Measurements from ENCODE around the gene PANK4.

Gene PANK4

DNA sequence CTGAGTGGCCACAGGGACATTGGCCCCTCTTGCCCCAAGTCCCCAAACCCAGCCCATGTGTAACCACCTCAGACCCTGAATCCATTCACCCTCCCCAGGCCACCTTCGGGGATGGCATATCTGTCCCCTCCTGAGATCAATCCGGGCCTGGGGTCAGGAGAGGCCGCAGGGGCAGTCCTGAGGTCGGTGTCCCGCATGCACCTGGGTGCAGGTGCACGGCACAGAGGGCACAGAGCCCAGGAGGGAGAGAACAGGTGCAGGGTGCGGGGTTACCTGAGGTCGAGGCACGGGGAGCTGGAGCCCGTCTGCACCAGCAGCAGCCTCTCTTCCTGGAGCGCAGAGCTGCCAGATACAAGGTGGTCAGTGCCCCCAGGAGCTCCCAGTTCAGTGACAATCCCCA lies 16.8 kb downstream of the PANK4 start:
- TF ChIP-seq EZH2phosphoT487 (IDR thresholded peaks at IDR 0.05; ENCODE audit: low read length) (no peak), EZH2 (optimal IDR thresholded peaks at IDR 0.05; ENCODE audit: low read depth, low read length) (no peak)
- TF ChIP-seq, protein P1, sequence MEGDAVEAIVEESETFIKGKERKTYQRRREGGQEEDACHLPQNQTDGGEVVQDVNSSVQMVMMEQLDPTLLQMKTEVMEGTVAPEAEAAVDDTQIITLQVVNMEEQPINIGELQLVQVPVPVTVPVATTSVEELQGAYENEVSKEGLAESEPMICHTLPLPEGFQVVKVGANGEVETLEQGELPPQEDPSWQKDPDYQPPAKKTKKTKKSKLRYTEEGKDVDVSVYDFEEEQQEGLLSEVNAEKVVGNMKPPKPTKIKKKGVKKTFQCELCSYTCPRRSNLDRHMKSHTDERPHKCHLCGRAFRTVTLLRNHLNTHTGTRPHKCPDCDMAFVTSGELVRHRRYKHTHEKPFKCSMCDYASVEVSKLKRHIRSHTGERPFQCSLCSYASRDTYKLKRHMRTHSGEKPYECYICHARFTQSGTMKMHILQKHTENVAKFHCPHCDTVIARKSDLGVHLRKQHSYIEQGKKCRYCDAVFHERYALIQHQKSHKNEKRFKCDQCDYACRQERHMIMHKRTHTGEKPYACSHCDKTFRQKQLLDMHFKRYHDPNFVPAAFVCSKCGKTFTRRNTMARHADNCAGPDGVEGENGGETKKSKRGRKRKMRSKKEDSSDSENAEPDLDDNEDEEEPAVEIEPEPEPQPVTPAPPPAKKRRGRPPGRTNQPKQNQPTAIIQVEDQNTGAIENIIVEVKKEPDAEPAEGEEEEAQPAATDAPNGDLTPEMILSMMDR (IDR thresholded peaks at IDR 0.05; ENCODE audit: low read length): no peak
- no peak overlapping the region for H3K27ac ChIP-seq (ENCODE audit: low read length)

DNA sequence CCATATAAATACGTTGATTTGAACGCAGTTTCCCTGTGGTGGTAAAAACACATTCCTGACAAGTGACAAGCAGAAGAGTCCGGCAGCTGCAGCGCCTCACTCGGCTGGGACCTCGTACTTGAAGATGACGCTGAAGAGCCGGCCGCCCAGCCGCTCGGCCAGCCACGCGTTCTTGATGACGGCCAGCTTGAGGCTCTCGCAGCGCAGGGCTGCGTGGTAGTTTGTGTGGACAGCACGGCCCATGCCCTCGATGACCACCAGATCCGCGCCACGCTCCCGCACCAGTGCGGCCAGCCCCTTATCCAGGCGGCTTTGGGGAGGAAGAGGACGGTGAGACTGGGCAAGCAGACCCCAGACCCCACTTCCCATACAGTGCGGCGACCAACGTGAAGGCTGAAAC lies 17.6 kb downstream of the PANK4 start:
- 0 out of 2 replicates have a peak, but pooled peaks cover 3% of the 10 kb centered on the region for H3K36me3 ChIP-seq (replicated peaks; ENCODE audit: insufficient read depth, low read length)
- H3K4me1 ChIP-seq (ENCODE audit: low read length): no peaks in the 10 kb centered on the region
- no peak for DNase-seq
- H3F3A ChIP-seq (ENCODE audit: insufficient read depth, low read length): no peaks in the 10 kb centered on the region
- H2AFZ ChIP-seq (ENCODE audit: low read length): no peak overlapping the region
- H3K4me3 ChIP-seq (ENCODE audit: low read length): no peak overlapping the region
- no peak overlapping the region for H3K9ac ChIP-seq (ENCODE audit: low read length)
- H3K4me2 ChIP-seq (ENCODE audit: low read depth, low read length): no peak overlapping the region
- no peaks in the 10 kb centered on the region for H3K27me3 ChIP-seq (replicated peaks; ENCODE audit: insufficient read depth, low read length)
- no peaks in the 10 kb centered on the region for H4K20me1 ChIP-seq (ENCODE audit: insufficient read depth, low read length)
- no peaks in the 10 kb centered on the region for H3K79me2 ChIP-seq (ENCODE audit: low read length)
- no peaks in the 10 kb centered on the region for H3K9me2 ChIP-seq (replicated peaks; ENCODE audit: insufficient read depth, low read length)
- no peak overlapping the region for H3K27ac ChIP-seq (ENCODE audit: low read length)
- TF ChIP-seq, protein P1 (IDR thresholded peaks at IDR 0.05; ENCODE audit: low read length): no peak
- no peak for TF ChIP-seq EZH2 (optimal IDR thresholded peaks at IDR 0.05; ENCODE audit: low read depth, low read length)
- TF ChIP-seq EZH2phosphoT487 (IDR thresholded peaks at IDR 0.05; ENCODE audit: low read length): no peak
- no peaks in the 10 kb centered on the region for H3K9me3 ChIP-seq (replicated peaks; ENCODE audit: insufficient read depth, low read length)

More for the DNA sequence above, 16.8 kb downstream of the PANK4 start:
- no peaks in the 10 kb centered on the region for H3K4me1 ChIP-seq (ENCODE audit: low read length)
- H3K9ac ChIP-seq (ENCODE audit: low read length): no peak overlapping the region
- no peak overlapping the region for H3K4me2 ChIP-seq (ENCODE audit: low read depth, low read length)
- no peaks in the 10 kb centered on the region for H3K9me2 ChIP-seq (replicated peaks; ENCODE audit: insufficient read depth, low read length)
- no peak for DNase-seq
- no peak overlapping the region for H3K4me3 ChIP-seq (ENCODE audit: low read length)
- H3K79me2 ChIP-seq (ENCODE audit: low read length): no peaks in the 10 kb centered on the region
- H4K20me1 ChIP-seq (ENCODE audit: insufficient read depth, low read length): no peaks in the 10 kb centered on the region
- no peak overlapping the region for H2AFZ ChIP-seq (ENCODE audit: low read length)
- H3K36me3 ChIP-seq (replicated peaks; ENCODE audit: insufficient read depth, low read length): 0 out of 2 replicates have a peak, but pooled peaks cover 3% of the 10 kb centered on the region
- H3K27me3 ChIP-seq (replicated peaks; ENCODE audit: insufficient read depth, low read length): no peaks in the 10 kb centered on the region
- no peaks in the 10 kb centered on the region for H3K9me3 ChIP-seq (replicated peaks; ENCODE audit: insufficient read depth, low read length)
- H3F3A ChIP-seq (ENCODE audit: insufficient read depth, low read length): no peaks in the 10 kb centered on the region

DNA sequence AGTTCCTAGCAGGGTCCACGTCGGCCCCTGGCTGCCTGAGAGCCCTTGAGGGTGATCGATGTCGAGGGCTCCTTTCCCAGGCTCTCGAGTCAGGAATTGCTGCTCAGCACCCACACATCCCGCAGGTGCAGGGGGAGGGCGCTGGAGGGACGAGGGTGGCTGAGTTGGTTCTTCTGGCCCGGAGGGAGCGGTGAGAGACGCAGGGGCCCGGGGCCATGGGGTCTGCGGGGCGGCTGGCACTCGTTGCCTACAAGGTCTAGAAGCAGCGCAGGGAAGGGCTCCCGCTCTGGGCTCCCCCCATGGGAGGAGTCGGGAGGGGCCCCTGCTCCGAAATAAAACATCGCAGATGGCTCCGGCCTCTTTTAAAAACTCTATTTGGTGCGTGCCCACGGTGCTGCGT lies 18.2 kb downstream of the PANK4 start:
- no peaks in the 10 kb centered on the region for H4K20me1 ChIP-seq (ENCODE audit: insufficient read depth, low read length)
- H3K9ac ChIP-seq (ENCODE audit: low read length): no peak overlapping the region
- no peaks in the 10 kb centered on the region for H3F3A ChIP-seq (ENCODE audit: insufficient read depth, low read length)
- H3K4me2 ChIP-seq (ENCODE audit: low read depth, low read length): no peak overlapping the region
- H3K79me2 ChIP-seq (ENCODE audit: low read length): no peaks in the 10 kb centered on the region
- no peak overlapping the region for H3K4me3 ChIP-seq (ENCODE audit: low read length)
- DNase-seq: no peak
- no peaks in the 10 kb centered on the region for H3K4me1 ChIP-seq (ENCODE audit: low read length)
- H3K9me3 ChIP-seq (replicated peaks; ENCODE audit: insufficient read depth, low read length): no peaks in the 10 kb centered on the region
- no peaks in the 10 kb centered on the region for H3K9me2 ChIP-seq (replicated peaks; ENCODE audit: insufficient read depth, low read length)
- H3K27ac ChIP-seq (ENCODE audit: low read length): no peak overlapping the region
- no peak overlapping the region for H2AFZ ChIP-seq (ENCODE audit: low read length)
- H3K36me3 ChIP-seq (replicated peaks; ENCODE audit: insufficient read depth, low read length): 0 out of 2 replicates have a peak, but pooled peaks cover 3% of the 10 kb centered on the region
- TF ChIP-seq, protein P1 (IDR thresholded peaks at IDR 0.05; ENCODE audit: low read length): no peak
- TF ChIP-seq EZH2phosphoT487 (IDR thresholded peaks at IDR 0.05; ENCODE audit: low read length): no peak
- no peak for TF ChIP-seq EZH2 (optimal IDR thresholded peaks at IDR 0.05; ENCODE audit: low read depth, low read length)
- no peaks in the 10 kb centered on the region for H3K27me3 ChIP-seq (replicated peaks; ENCODE audit: insufficient read depth, low read length)

Measured in MM.1S (cell line).